ENCODE data around the gene PANX2.

The PANX2 gene

GRCh38 chr22:50215297-50216054, 44.9 kb downstream of the PANX2 start:
- H3K4me1 Mint-ChIP-seq: no peaks in the 10 kb centered on the region
- H3K4me3 Mint-ChIP-seq: no peak overlapping the region
- H3K9me3 Mint-ChIP-seq: no peaks in the 10 kb centered on the region
- DNase-seq: no peak
- no peaks in the 10 kb centered on the region for H3K27me3 Mint-ChIP-seq (ENCODE audit: low read depth, poor library complexity)
- H3K36me3 Mint-ChIP-seq (ENCODE audit: low read depth): peaks cover 49% of the 10 kb centered on the region
- H3K27ac Mint-ChIP-seq: no peak overlapping the region
- no peak for TF ChIP-seq CTCF (IDR thresholded peaks at IDR 0.05)

- Mint-ChIP-seq H3K4me3 (no peak overlapping the region), H3K9me3 (no peaks in the 10 kb centered on the region), H3K27ac (no peak overlapping the region), H3K4me1 (no peaks in the 10 kb centered on the region), H3K27me3 (ENCODE audit: low read depth, poor library complexity) (no peaks in the 10 kb centered on the region), H3K36me3 (ENCODE audit: low read depth) (peaks cover 50% of the 10 kb centered on the region)
- TF ChIP-seq CTCF (IDR thresholded peaks at IDR 0.05): no peak
- no peak for DNase-seq
Measured at GRCh38 chr22:50216055-50216683, 45.6 kb downstream of the PANX2 start.

GRCh38 chr22:50216684-50217520, 46.4 kb downstream of the PANX2 start:
- H3K27me3 Mint-ChIP-seq (ENCODE audit: low read depth, poor library complexity): no peaks in the 10 kb centered on the region
- H3K36me3 Mint-ChIP-seq (ENCODE audit: low read depth): peaks cover 47% of the 10 kb centered on the region
- H3K4me3 Mint-ChIP-seq: no peak overlapping the region
- TF ChIP-seq CTCF (IDR thresholded peaks at IDR 0.05): no peak
- DNase-seq: no peak
- no peaks in the 10 kb centered on the region for H3K9me3 Mint-ChIP-seq
- H3K4me1 Mint-ChIP-seq: no peaks in the 10 kb centered on the region
- no peak overlapping the region for H3K27ac Mint-ChIP-seq

- TF ChIP-seq CTCF (IDR thresholded peaks at IDR 0.05): no peak
- Mint-ChIP-seq H3K36me3 (ENCODE audit: low read depth) (peaks cover 45% of the 10 kb centered on the region), H3K27ac (peak overlapping the region; percentile 66), H3K9me3 (no peaks in the 10 kb centered on the region), H3K27me3 (ENCODE audit: low read depth, poor library complexity) (no peaks in the 10 kb centered on the region), H3K4me3 (no peak overlapping the region), H3K4me1 (no peaks in the 10 kb centered on the region)
- DNase-seq: no peak
Measured at GRCh38 chr22:50217543-50218152, 47.1 kb downstream of the PANX2 start.

GRCh38 chr22:50218153-50218995, 47.8 kb downstream of the PANX2 start:
- no peak for DNase-seq
- no peak overlapping the region for H3K27ac Mint-ChIP-seq
- TF ChIP-seq CTCF (IDR thresholded peaks at IDR 0.05): no peak
- no peaks in the 10 kb centered on the region for H3K9me3 Mint-ChIP-seq
- peaks cover 43% of the 10 kb centered on the region for H3K36me3 Mint-ChIP-seq (ENCODE audit: low read depth)
- H3K4me1 Mint-ChIP-seq: no peaks in the 10 kb centered on the region
- no peaks in the 10 kb centered on the region for H3K27me3 Mint-ChIP-seq (ENCODE audit: low read depth, poor library complexity)
- no peak overlapping the region for H3K4me3 Mint-ChIP-seq
